ENCODE measurements around the gene ASPM.

Gene ASPM

GRCh38 chr1:197092491-197093023 is 53.9 kb downstream of the ASPM start:
- DNase-seq, result no peak
- no peak overlapping the region for H3K9ac ChIP-seq (ENCODE audit: low read length)
- no peak overlapping the region for H4K12ac ChIP-seq (ENCODE audit: low read depth, low read length)
- WGBS (ENCODE audit: extremely low coverage, insufficient coverage, insufficient read length), result no CpG with 5 or more reads among the region's 1 CpG
- H3K14ac ChIP-seq (ENCODE audit: low read length), result no peak overlapping the region
- H2AFZ ChIP-seq (ENCODE audit: insufficient read depth, low read length, poor library complexity), result no peak overlapping the region
- H3K36me3 ChIP-seq (ENCODE audit: control insufficient read depth in 1 of 2, insufficient read depth in 2 of 2, low read length in 2 of 2), result peaks cover 0 to 1% of the 10 kb centered on the region in 2 experiments
- H3K18ac ChIP-seq (ENCODE audit: low read length), result no peak overlapping the region
- H3K79me2 ChIP-seq (ENCODE audit: control insufficient read depth, insufficient read depth, low read length, poor library complexity), result no peaks in the 10 kb centered on the region
- no peak overlapping the region for H2BK12ac ChIP-seq (ENCODE audit: low read length)
- no peak overlapping the region for H3K4me3 ChIP-seq (ENCODE audit: low read depth, low read length)
- no peak overlapping the region for H3K27ac ChIP-seq (ENCODE audit: low read depth, low read length)
- H3K27me3 ChIP-seq (ENCODE audit: insufficient read depth, low read length), result no peaks in the 10 kb centered on the region
- no peak overlapping the region for H2BK120ac ChIP-seq (ENCODE audit: insufficient read depth, low read length, poor library complexity)
- no peak overlapping the region for H2AK5ac ChIP-seq (ENCODE audit: low read length)
- no peak overlapping the region for H3K4me2 ChIP-seq (ENCODE audit: low read length)
- H3K23ac ChIP-seq (ENCODE audit: low read length), result no peak overlapping the region
- no peaks in the 10 kb centered on the region for H3K9me3 ChIP-seq (ENCODE audit: insufficient read depth, low read depth, low read length)
- H3K79me1 ChIP-seq (ENCODE audit: low read length), result no peaks in the 10 kb centered on the region
- no peak overlapping the region for H2BK5ac ChIP-seq (ENCODE audit: low read depth, low read length, poor library complexity)
- no peak overlapping the region for H3K4ac ChIP-seq (ENCODE audit: low read depth, low read length)
- H3K4me1 ChIP-seq (ENCODE audit: control insufficient read depth in 1 of 2, insufficient read depth in 2 of 2, low read length in 2 of 2), result no peaks in the 10 kb centered on the region
- H4K91ac ChIP-seq (ENCODE audit: low read depth, low read length), result no peak overlapping the region
- no peak overlapping the region for H4K8ac ChIP-seq (ENCODE audit: low read depth, low read length)

- Histone ChIP-seq H3K4me2 (ENCODE audit: low read length) (no peak overlapping the region), H3K9me3 (ENCODE audit: insufficient read depth, low read depth, low read length) (peaks cover 9% of the 10 kb centered on the region), H3K79me2 (ENCODE audit: control insufficient read depth, insufficient read depth, low read length, poor library complexity) (no peaks in the 10 kb centered on the region), H3K23ac (ENCODE audit: low read length) (no peak overlapping the region), H3K4me1 (ENCODE audit: control insufficient read depth in 1 of 2, insufficient read depth in 2 of 2, low read length in 2 of 2) (no peaks in the 10 kb centered on the region), H3K4me3 (ENCODE audit: low read depth, low read length) (no peak overlapping the region), H3K18ac (ENCODE audit: low read length) (no peak overlapping the region), H4K12ac (ENCODE audit: low read depth, low read length) (no peak overlapping the region), H3K27me3 (ENCODE audit: insufficient read depth, low read length) (no peaks in the 10 kb centered on the region), H2AFZ (ENCODE audit: insufficient read depth, low read length, poor library complexity) (no peak overlapping the region), H2AK5ac (ENCODE audit: low read length) (no peak overlapping the region), H3K27ac (ENCODE audit: low read depth, low read length) (no peak overlapping the region), H3K14ac (ENCODE audit: low read length) (no peak overlapping the region), H2BK12ac (ENCODE audit: low read length) (no peak overlapping the region), H3K4ac (ENCODE audit: low read depth, low read length) (no peak overlapping the region), H3K79me1 (ENCODE audit: low read length) (no peaks in the 10 kb centered on the region), H4K91ac (ENCODE audit: low read depth, low read length) (no peak overlapping the region), H2BK120ac (ENCODE audit: insufficient read depth, low read length, poor library complexity) (no peak overlapping the region), H3K36me3 (ENCODE audit: control insufficient read depth in 1 of 2, insufficient read depth in 2 of 2, low read length in 2 of 2) (peaks cover 13 to 17% of the 10 kb centered on the region in 2 experiments), H4K8ac (ENCODE audit: low read depth, low read length) (no peak overlapping the region), H3K9ac (ENCODE audit: low read length) (no peak overlapping the region), H2BK5ac (ENCODE audit: low read depth, low read length, poor library complexity) (no peak overlapping the region)
- DNase-seq, result no peak
Observed at GRCh38 chr1:197083474-197083873, 63.0 kb downstream of the ASPM start.

- no peak overlapping the region for H4K8ac ChIP-seq (ENCODE audit: low read depth, low read length)
- H2AK5ac ChIP-seq (ENCODE audit: low read length), result no peak overlapping the region
- no peaks in the 10 kb centered on the region for H3K79me1 ChIP-seq (ENCODE audit: low read length)
- H3K79me2 ChIP-seq (ENCODE audit: control insufficient read depth, insufficient read depth, low read length, poor library complexity), result no peaks in the 10 kb centered on the region
- no peaks in the 10 kb centered on the region for H3K4me1 ChIP-seq (ENCODE audit: control insufficient read depth in 1 of 2, insufficient read depth in 2 of 2, low read length in 2 of 2)
- H4K12ac ChIP-seq (ENCODE audit: low read depth, low read length), result no peak overlapping the region
- H2AFZ ChIP-seq (ENCODE audit: insufficient read depth, low read length, poor library complexity), result no peak overlapping the region
- no peak overlapping the region for H3K23ac ChIP-seq (ENCODE audit: low read length)
- no peak overlapping the region for H3K9ac ChIP-seq (ENCODE audit: low read length)
- no peak overlapping the region for H3K27ac ChIP-seq (ENCODE audit: low read depth, low read length)
- H4K91ac ChIP-seq (ENCODE audit: low read depth, low read length), result no peak overlapping the region
- H3K36me3 ChIP-seq (ENCODE audit: control insufficient read depth in 1 of 2, insufficient read depth in 2 of 2, low read length in 2 of 2), result peaks cover 13% of the 10 kb centered on the region in 2 experiments
- H3K14ac ChIP-seq (ENCODE audit: low read length), result no peak overlapping the region
- no peak overlapping the region for H3K4me3 ChIP-seq (ENCODE audit: low read depth, low read length)
- H2BK12ac ChIP-seq (ENCODE audit: low read length), result no peak overlapping the region
- no CpG with 5 or more reads among the region's 5 CpGs for WGBS (ENCODE audit: extremely low coverage, insufficient coverage, insufficient read length)
- H3K27me3 ChIP-seq (ENCODE audit: insufficient read depth, low read length), result no peaks in the 10 kb centered on the region
- H3K4ac ChIP-seq (ENCODE audit: low read depth, low read length), result no peak overlapping the region
- no peak overlapping the region for H2BK5ac ChIP-seq (ENCODE audit: low read depth, low read length, poor library complexity)
- no peak overlapping the region for H3K18ac ChIP-seq (ENCODE audit: low read length)
- H3K9me3 ChIP-seq (ENCODE audit: insufficient read depth, low read depth, low read length), result peaks cover 9% of the 10 kb centered on the region
- H3K4me2 ChIP-seq (ENCODE audit: low read length), result no peak overlapping the region
- no peak for DNase-seq
- H2BK120ac ChIP-seq (ENCODE audit: insufficient read depth, low read length, poor library complexity), result no peak overlapping the region
Observed at GRCh38 chr1:197081117-197081753, 65.2 kb downstream of the ASPM start.

DNA sequence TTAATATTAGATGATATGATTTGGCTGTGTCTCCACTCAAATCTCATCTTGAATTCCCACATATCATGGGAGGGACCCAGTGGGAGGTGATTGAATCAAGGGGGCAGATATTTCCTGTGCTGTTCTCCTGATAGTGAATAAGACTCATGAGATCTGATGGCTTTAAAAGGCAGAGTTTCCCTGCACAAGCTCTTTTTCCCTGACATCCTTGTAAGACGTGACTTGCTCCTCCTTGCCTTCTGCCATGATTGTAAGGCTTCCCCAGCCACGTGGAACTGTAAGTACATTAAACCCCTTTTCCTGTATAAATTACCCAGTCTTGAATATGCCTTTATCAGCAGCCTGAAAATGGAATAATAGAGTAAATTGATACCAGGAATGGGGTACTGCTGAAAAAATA is 66.1 kb downstream of the ASPM start:
- Histone ChIP-seq H3K4me3 (ENCODE audit: low read depth, low read length) (no peak overlapping the region), H4K91ac (ENCODE audit: low read depth, low read length) (no peak overlapping the region), H2AK5ac (ENCODE audit: low read length) (no peak overlapping the region), H3K79me2 (ENCODE audit: control insufficient read depth, insufficient read depth, low read length, poor library complexity) (no peaks in the 10 kb centered on the region), H3K9me3 (ENCODE audit: insufficient read depth, low read depth, low read length) (peaks cover 9% of the 10 kb centered on the region), H3K36me3 (ENCODE audit: control insufficient read depth in 1 of 2, insufficient read depth in 2 of 2, low read length in 2 of 2) (peaks cover 13% of the 10 kb centered on the region in 2 experiments), H3K23ac (ENCODE audit: low read length) (no peak overlapping the region), H3K4me2 (ENCODE audit: low read length) (no peak overlapping the region), H3K9ac (ENCODE audit: low read length) (no peak overlapping the region), H2BK5ac (ENCODE audit: low read depth, low read length, poor library complexity) (no peak overlapping the region), H2BK12ac (ENCODE audit: low read length) (no peak overlapping the region), H2AFZ (ENCODE audit: insufficient read depth, low read length, poor library complexity) (no peak overlapping the region), H3K79me1 (ENCODE audit: low read length) (no peaks in the 10 kb centered on the region), H3K18ac (ENCODE audit: low read length) (no peak overlapping the region), H3K27me3 (ENCODE audit: insufficient read depth, low read length) (no peaks in the 10 kb centered on the region), H3K4ac (ENCODE audit: low read depth, low read length) (no peak overlapping the region), H2BK120ac (ENCODE audit: insufficient read depth, low read length, poor library complexity) (no peak overlapping the region), H3K27ac (ENCODE audit: low read depth, low read length) (no peak overlapping the region), H3K14ac (ENCODE audit: low read length) (no peak overlapping the region), H4K8ac (ENCODE audit: low read depth, low read length) (no peak overlapping the region), H3K4me1 (ENCODE audit: control insufficient read depth in 1 of 2, insufficient read depth in 2 of 2, low read length in 2 of 2) (no peaks in the 10 kb centered on the region), H4K12ac (ENCODE audit: low read depth, low read length) (no peak overlapping the region)
- WGBS (ENCODE audit: extremely low coverage, insufficient coverage, insufficient read length), result no CpG with 5 or more reads among the region's 2 CpGs
- no peak for DNase-seq

All from trophoblast cell (in vitro differentiated cells and primary cell).